OCI-LY7 (cell line): Measurements from ENCODE around the gene TAF4. TPM values are rescaled to one million over a fixed set of nuclear protein-coding genes. Genes with fewer than 3 reads are reported as not detected.
"Not testable (repeated sequence)": the region's sequence is repeated elsewhere in the genome, so short reads cannot be mapped to it uniquely, and the experiment has no call there.

Experiments
- BruUV-seq: library from RNA; stranded (reverse); fragments of 400-500 nt; replicated peaks from 2 replicates; lab custom pipeline; 2021; lab: Mats Ljungman, UMichigan
- CTCF ChIA-PET: fragments of 300-600 bp; sonication (Branson Sonifier 250); formaldehyde crosslinking; loops from one replicate; lab custom pipeline; 2022; ENCODE audit warnings: antibody characterized with exemption; ENCODE audit not compliant: unreplicated experiment; lab: Charles Lee
- POLR2A ChIA-PET: fragments of 300-600 bp; sonication (Branson Sonifier 250); formaldehyde crosslinking; loops from one replicate; lab custom pipeline; 2022; ENCODE audit warnings: antibody characterized with exemption; lab: Charles Lee
- DNase-seq: peaks from one replicate; pipeline ENCODE4 v3.0.0-alpha.2; 2015; ENCODE audit warnings: low spot score
- H2AFZ ChIP-seq: fragments of 200-600 bp; sonication (generic), shearing (Covaris generic); 2 replicates; pipeline ENCODE4 v1.6.1; 2014; ENCODE audit warnings: mild to moderate bottlenecking, antibody characterized with exemption, low read length, moderate library complexity
- H3K27ac ChIP-seq: fragments of 200-600 bp; sonication (generic); 2 replicates; pipeline ENCODE4 v1.5.1; 2014; ENCODE audit warnings: mixed run types, low read depth, mild to moderate bottlenecking, moderate library complexity, low read length, inconsistent platforms; ENCODE audit not compliant: poor library complexity, severe bottlenecking
- H3K36me3 ChIP-seq: fragments of 200-600 bp; sonication (generic); 2 replicates; pipeline ENCODE4 v1.6.1; 2014; ENCODE audit warnings: mild to moderate bottlenecking, antibody characterized with exemption, low read length, moderate library complexity, mixed read lengths; ENCODE audit not compliant: insufficient read depth
- H3K4me1 ChIP-seq: fragments of 200-600 bp; sonication (generic); 2 replicates; pipeline ENCODE4 v1.5.1; 2014; ENCODE audit warnings: mild to moderate bottlenecking, low read length; ENCODE audit not compliant: insufficient read depth, poor library complexity, severe bottlenecking
- H3K4me2 ChIP-seq: fragments of 200-600 bp; sonication (generic); 2 replicates; pipeline ENCODE4 v1.6.1; 2014; ENCODE audit warnings: mild to moderate bottlenecking, low read length
- H3K4me3 ChIP-seq: fragments of 200-600 bp; sonication (generic); 2 replicates; pipeline ENCODE4 v1.5.1; 2014; ENCODE audit warnings: mild to moderate bottlenecking, low read depth, low read length; ENCODE audit not compliant: poor library complexity, severe bottlenecking
- H3K79me2 ChIP-seq: fragments of 200-600 bp; sonication (generic); 2 replicates; pipeline ENCODE4 v1.6.1; 2016; ENCODE audit warnings: low read depth, mild to moderate bottlenecking, low read length, moderate library complexity, mixed read lengths; ENCODE audit not compliant: insufficient read depth
- H3K9me2 ChIP-seq: fragments of 200-600 bp; sonication (generic); 2 replicates; pipeline ENCODE4 v1.6.1; 2016; ENCODE audit warnings: mild to moderate bottlenecking, low read length, mixed read lengths; ENCODE audit not compliant: insufficient read depth
- H3K9me3 ChIP-seq: fragments of 200-600 bp; sonication (generic); 2 replicates; pipeline ENCODE4 v1.6.1; 2014; ENCODE audit warnings: mild to moderate bottlenecking, mixed run types, low read length, mixed read lengths
- H4K20me1 ChIP-seq: fragments of 200-600 bp; sonication (generic); 2 replicates; pipeline ENCODE4 v1.6.1; 2014; ENCODE audit warnings: mild to moderate bottlenecking, antibody characterized with exemption, low read length, moderate library complexity, mixed read lengths; ENCODE audit not compliant: insufficient read depth
- CTCF ChIP-seq: fragments of 200-600 bp; sonication (generic); conservative IDR thresholded peaks from 2 replicates; pipeline ENCODE4 v1.5.1; 2014; ENCODE audit warnings: mild to moderate bottlenecking, antibody characterized with exemption, low read length, moderate library complexity, mixed read lengths
- EZH2phosphoT487 ChIP-seq: fragments of 200-600 bp; sonication (generic); IDR thresholded peaks from 2 replicates; pipeline ENCODE4 v1.6.1; 2018; ENCODE audit warnings: low read depth, borderline replicate concordance, mild to moderate bottlenecking, mixed run types, antibody characterized with exemption, low read length, moderate library complexity, mixed read lengths
- intact Hi-C: fragments of 100-400 bp; cut with micrococcal nuclease; formaldehyde crosslinking; loops from one replicate; pipeline ENCODE4 v1.10.0; 2022; ENCODE audit not compliant: unreplicated experiment
- total RNA-seq, 2 experiments: library from RNA; depleted of rRNA in 1 of 2; stranded (reverse); fragments of >200 nt in 1 of 2; shearing (Covaris generic) in 1 of 2; gene quantifications; 2 replicates each; pipeline ENCODE4 v1.2.3, GENCODE V29; 2014 to 2022

Gene TAF4
- total RNA-seq, 2 experiments from 2014 or later: 11.2 to 38.9 TPM

GRCh38 chr20:61988665-61989064 lies 77.0 kb downstream of the TAF4 start:
- Histone ChIP-seq H3K9me2 (no peaks in the 10 kb centered on the region), H3K4me3 (no peak overlapping the region), H2AFZ (no peak overlapping the region), H3K4me2 (no peak overlapping the region), H3K36me3 (peaks cover 74% of the 10 kb centered on the region), H3K9me3 (no peaks in the 10 kb centered on the region), H3K79me2 (no peaks in the 10 kb centered on the region), H3K27ac (no peak overlapping the region), H3K4me1 (no peaks in the 10 kb centered on the region), H4K20me1 (no peaks in the 10 kb centered on the region)
- TF ChIP-seq CTCF (no peak), EZH2phosphoT487 (no peak)
- intact Hi-C loops: no loop called here
- ChIA-PET CTCF (no interaction called here), POLR2A (no interaction called here)
- no TSS peak for BruUV-seq
- no peak for DNase-seq

GRCh38 chr20:61986762-61987321 lies 78.8 kb downstream of the TAF4 start:
- H3K27ac ChIP-seq: no peak overlapping the region
- no peaks in the 10 kb centered on the region for H3K79me2 ChIP-seq
- ChIA-PET CTCF (no interaction called here), POLR2A (no interaction called here)
- H3K4me3 ChIP-seq: no peak overlapping the region
- no peaks in the 10 kb centered on the region for H3K9me2 ChIP-seq
- BruUV-seq: no TSS peak
- H2AFZ ChIP-seq: no peak overlapping the region
- H3K9me3 ChIP-seq: no peaks in the 10 kb centered on the region
- TF ChIP-seq EZH2phosphoT487 (no peak), CTCF (no peak)
- H3K4me1 ChIP-seq: no peaks in the 10 kb centered on the region
- intact Hi-C loops: no loop called here
- no peak overlapping the region for H3K4me2 ChIP-seq
- H3K36me3 ChIP-seq: peaks cover 56% of the 10 kb centered on the region
- no peak for DNase-seq
- no peaks in the 10 kb centered on the region for H4K20me1 ChIP-seq

GRCh38 chr20:61985096-61985495 lies 80.6 kb downstream of the TAF4 start:
- POLR2A ChIA-PET: no interaction called here
- H3K4me3 ChIP-seq: no peak overlapping the region
- no peaks in the 10 kb centered on the region for H3K9me3 ChIP-seq
- H2AFZ ChIP-seq: no peak overlapping the region
- no TSS peak for BruUV-seq
- no peaks in the 10 kb centered on the region for H3K4me1 ChIP-seq
- H3K36me3 ChIP-seq: peaks cover 47% of the 10 kb centered on the region
- DNase-seq: no peak
- H3K79me2 ChIP-seq: no peaks in the 10 kb centered on the region
- no peak overlapping the region for H3K4me2 ChIP-seq
- intact Hi-C loops: no loop called here
- no peaks in the 10 kb centered on the region for H4K20me1 ChIP-seq
- H3K27ac ChIP-seq: no peak overlapping the region
- no peaks in the 10 kb centered on the region for H3K9me2 ChIP-seq
- CTCF ChIA-PET: no interaction called here
- TF ChIP-seq EZH2phosphoT487 (no peak), CTCF (no peak)

GRCh38 chr20:61984431-61984830 lies 81.2 kb downstream of the TAF4 start:
- H3K4me1 ChIP-seq, H3K9me2 ChIP-seq, H2AFZ ChIP-seq, H3K27ac ChIP-seq, intact Hi-C loops, POLR2A ChIA-PET, H3K4me3 ChIP-seq, DNase-seq, BruUV-seq, H3K9me3 ChIP-seq, H4K20me1 ChIP-seq, H3K4me2 ChIP-seq, H3K79me2 ChIP-seq: not testable (repeated sequence)
- CTCF ChIA-PET: interaction anchor here (0.6 kb wide), 1 partner anchor 113 kb away, joined by 3 read pairs; no protein-coding TSS in a partner anchor
- H3K36me3 ChIP-seq: peaks cover 42% of the 10 kb centered on the region
